Liver (tissue), 3 donors: ENCODE data around the gene FTHL17.

Source experiments
- GABPA ChIP-seq, 2 donors: IDR thresholded peaks in 1 of 2; conservative IDR thresholded peaks in 1 of 2; 2 replicates each; pipeline ENCODE4 v1.6.1; 2016; ENCODE audit warnings: antibody characterized with exemption in 2 of 2, mild to moderate bottlenecking in 1 of 2, moderate library complexity in 1 of 2
- JUND ChIP-seq, 2 donors: IDR thresholded peaks; 2 replicates each; pipeline ENCODE4 v1.6.1; 2016; ENCODE audit warnings: antibody characterized with exemption in 2 of 2
- NR2F2 ChIP-seq: IDR thresholded peaks from 2 replicates; pipeline ENCODE4 v1.6.1; 2016; ENCODE audit warnings: antibody characterized with exemption
- RAD21 ChIP-seq, 2 donors: IDR thresholded peaks; 2 replicates each; pipeline ENCODE4 v1.6.1; 2016; ENCODE audit warnings: antibody characterized with exemption in 2 of 2, mild to moderate bottlenecking in 2 of 2
- RXRA ChIP-seq, 2 donors: IDR thresholded peaks; 2 replicates each; pipeline ENCODE4 v1.6.1; 2017 to 2018; ENCODE audit warnings: antibody characterized with exemption in 2 of 2, mild to moderate bottlenecking in 1 of 2
- TAF1 ChIP-seq: conservative IDR thresholded peaks from 2 replicates; pipeline ENCODE4 v1.6.1; 2016; ENCODE audit warnings: antibody characterized with exemption, mild to moderate bottlenecking
- YY1 ChIP-seq: IDR thresholded peaks from 2 replicates; pipeline ENCODE4 v1.6.1; 2016; ENCODE audit warnings: antibody characterized with exemption, mild to moderate bottlenecking
- TF ChIP-seq, protein P1 (sequence below): fragments of 150-350 bp; IDR thresholded peaks from 2 replicates; pipeline ENCODE4 v1.5.1; 2017; ENCODE audit warnings: improper control_type of control experiment, low read depth, low read length; ENCODE audit not compliant: missing input control
- TF ChIP-seq, protein P2 (sequence below): IDR thresholded peaks from 2 replicates; pipeline ENCODE4 v1.6.1; 2016; ENCODE audit warnings: antibody characterized with exemption
- TF ChIP-seq, protein P3 (sequence below): IDR thresholded peaks from 2 replicates; pipeline ENCODE4 v1.6.1; 2016; ENCODE audit warnings: antibody characterized with exemption
- donor health status: healthy.
- donor health status: healthy.

DNA sequence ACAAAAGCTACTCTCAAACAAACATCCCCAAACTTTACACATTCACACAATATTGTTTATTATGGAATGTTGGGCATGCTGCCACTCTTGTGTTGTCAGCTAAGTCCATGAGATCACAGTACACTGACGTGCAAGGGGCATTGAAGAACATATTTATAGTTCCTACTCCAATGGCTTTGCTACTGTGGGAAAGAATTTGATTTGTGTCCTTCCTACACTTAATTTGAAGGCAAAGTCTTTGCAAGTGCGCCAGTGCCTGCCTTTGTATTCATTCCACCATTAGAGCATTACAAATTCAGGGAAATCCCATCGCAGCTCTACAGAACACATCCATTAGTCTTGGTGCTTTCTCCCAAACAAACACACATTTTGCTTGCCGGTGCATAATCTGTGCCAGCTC, 45.4 kb upstream of the FTHL17 start:
- TF ChIP-seq, protein P1, sequence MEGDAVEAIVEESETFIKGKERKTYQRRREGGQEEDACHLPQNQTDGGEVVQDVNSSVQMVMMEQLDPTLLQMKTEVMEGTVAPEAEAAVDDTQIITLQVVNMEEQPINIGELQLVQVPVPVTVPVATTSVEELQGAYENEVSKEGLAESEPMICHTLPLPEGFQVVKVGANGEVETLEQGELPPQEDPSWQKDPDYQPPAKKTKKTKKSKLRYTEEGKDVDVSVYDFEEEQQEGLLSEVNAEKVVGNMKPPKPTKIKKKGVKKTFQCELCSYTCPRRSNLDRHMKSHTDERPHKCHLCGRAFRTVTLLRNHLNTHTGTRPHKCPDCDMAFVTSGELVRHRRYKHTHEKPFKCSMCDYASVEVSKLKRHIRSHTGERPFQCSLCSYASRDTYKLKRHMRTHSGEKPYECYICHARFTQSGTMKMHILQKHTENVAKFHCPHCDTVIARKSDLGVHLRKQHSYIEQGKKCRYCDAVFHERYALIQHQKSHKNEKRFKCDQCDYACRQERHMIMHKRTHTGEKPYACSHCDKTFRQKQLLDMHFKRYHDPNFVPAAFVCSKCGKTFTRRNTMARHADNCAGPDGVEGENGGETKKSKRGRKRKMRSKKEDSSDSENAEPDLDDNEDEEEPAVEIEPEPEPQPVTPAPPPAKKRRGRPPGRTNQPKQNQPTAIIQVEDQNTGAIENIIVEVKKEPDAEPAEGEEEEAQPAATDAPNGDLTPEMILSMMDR: no peak
- TF ChIP-seq RAD21 (IDR thresholded peaks at IDR 0.05): no peak
- TF ChIP-seq, protein P2, sequence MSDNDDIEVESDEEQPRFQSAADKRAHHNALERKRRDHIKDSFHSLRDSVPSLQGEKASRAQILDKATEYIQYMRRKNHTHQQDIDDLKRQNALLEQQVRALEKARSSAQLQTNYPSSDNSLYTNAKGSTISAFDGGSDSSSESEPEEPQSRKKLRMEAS: no peak
- TF ChIP-seq YY1: no peak
- no peak for TF ChIP-seq TAF1
- TF ChIP-seq, protein P3, sequence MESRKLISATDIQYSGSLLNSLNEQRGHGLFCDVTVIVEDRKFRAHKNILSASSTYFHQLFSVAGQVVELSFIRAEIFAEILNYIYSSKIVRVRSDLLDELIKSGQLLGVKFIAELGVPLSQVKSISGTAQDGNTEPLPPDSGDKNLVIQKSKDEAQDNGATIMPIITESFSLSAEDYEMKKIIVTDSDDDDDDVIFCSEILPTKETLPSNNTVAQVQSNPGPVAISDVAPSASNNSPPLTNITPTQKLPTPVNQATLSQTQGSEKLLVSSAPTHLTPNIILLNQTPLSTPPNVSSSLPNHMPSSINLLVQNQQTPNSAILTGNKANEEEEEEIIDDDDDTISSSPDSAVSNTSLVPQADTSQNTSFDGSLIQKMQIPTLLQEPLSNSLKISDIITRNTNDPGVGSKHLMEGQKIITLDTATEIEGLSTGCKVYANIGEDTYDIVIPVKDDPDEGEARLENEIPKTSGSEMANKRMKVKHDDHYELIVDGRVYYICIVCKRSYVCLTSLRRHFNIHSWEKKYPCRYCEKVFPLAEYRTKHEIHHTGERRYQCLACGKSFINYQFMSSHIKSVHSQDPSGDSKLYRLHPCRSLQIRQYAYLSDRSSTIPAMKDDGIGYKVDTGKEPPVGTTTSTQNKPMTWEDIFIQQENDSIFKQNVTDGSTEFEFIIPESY: no peak
- no peak for TF ChIP-seq NR2F2
- no peak for TF ChIP-seq RXRA (IDR thresholded peaks at IDR 0.05)
- TF ChIP-seq JUND (IDR thresholded peaks at IDR 0.05): no peak
- no peak for TF ChIP-seq GABPA (IDR thresholded peaks at IDR 0.05 in 1 of 2, conservative IDR thresholded peaks at IDR 0.05 in 1 of 2)
